Liver (tissue), 9 donors: ENCODE data around the gene CAVIN4. TPM values are rescaled to one million over a fixed set of nuclear protein-coding genes. Genes with fewer than 3 reads are reported as not detected.

ENCODE experiments used
- DNase-seq: peaks from one replicate; pipeline ENCODE4 v3.0.0-alpha.2; 2017; ENCODE audit warnings: low spot score
- H3K27ac ChIP-seq, 2 donors: one replicate each; pipeline ENCODE4 v1.7.0; 2013; ENCODE audit warnings: inconsistent platforms in 2 of 2, low read length in 2 of 2, control low read depth in 1 of 2, low read depth in 1 of 2, mild to moderate bottlenecking in 1 of 2
- H3K27me3 ChIP-seq, 4 donors: one replicate each; pipeline versions ENCODE4 v1.6.1 to v1.7.0; 2013; ENCODE audit warnings: low read length in 3 of 4, inconsistent platforms in 1 of 4, mild to moderate bottlenecking in 1 of 4, moderate library complexity in 1 of 4; ENCODE audit not compliant: control insufficient read depth in 4 of 4, insufficient read depth in 4 of 4
- H3K36me3 ChIP-seq, 4 donors: one replicate each; pipeline versions ENCODE4 v1.6.1 to v1.7.0; 2013; ENCODE audit warnings: low read length in 3 of 4, mild to moderate bottlenecking in 3 of 4, low read depth in 1 of 4, moderate library complexity in 1 of 4; ENCODE audit not compliant: control insufficient read depth in 4 of 4, insufficient read depth in 3 of 4
- H3K4me1 ChIP-seq, 4 donors: one replicate each; pipeline versions ENCODE4 v1.6.1 to v1.7.0; 2013; ENCODE audit warnings: low read length in 3 of 4, mild to moderate bottlenecking in 3 of 4, moderate library complexity in 1 of 4; ENCODE audit not compliant: control insufficient read depth in 4 of 4, insufficient read depth in 4 of 4
- H3K4me3 ChIP-seq, 3 donors: one replicate each; pipeline versions ENCODE4 v1.6.1 to v1.7.0; 2013; ENCODE audit warnings: low read length in 3 of 3, control low read depth in 1 of 3, low read depth in 1 of 3, mild to moderate bottlenecking in 1 of 3
- H3K9ac ChIP-seq, 2 donors: one replicate each; pipeline ENCODE4 v1.7.0; 2013; ENCODE audit warnings: low read length in 2 of 2, mild to moderate bottlenecking in 2 of 2, moderate library complexity in 2 of 2, control low read depth in 1 of 2, low read depth in 1 of 2
- H3K9me3 ChIP-seq, 4 donors: one replicate each; pipeline versions ENCODE4 v1.6.1 to v1.7.0; 2013; ENCODE audit warnings: low read length in 3 of 4; ENCODE audit not compliant: control insufficient read depth in 4 of 4
- EGR1 ChIP-seq, 2 donors: IDR thresholded peaks; 2 replicates each; pipeline ENCODE4 v1.6.1; 2016 to 2018; ENCODE audit warnings: antibody characterized with exemption in 2 of 2, low read depth in 2 of 2
- FOXA1 ChIP-seq: IDR thresholded peaks from 2 replicates; pipeline ENCODE4 v1.6.1; 2016; ENCODE audit warnings: antibody characterized with exemption
- FOXA2 ChIP-seq: IDR thresholded peaks from 2 replicates; pipeline ENCODE4 v1.6.1; 2016; ENCODE audit warnings: antibody characterized with exemption
- GABPA ChIP-seq, 2 donors: IDR thresholded peaks in 1 of 2; conservative IDR thresholded peaks in 1 of 2; 2 replicates each; pipeline ENCODE4 v1.6.1; 2016; ENCODE audit warnings: antibody characterized with exemption in 2 of 2, mild to moderate bottlenecking in 1 of 2, moderate library complexity in 1 of 2
- HNF4A ChIP-seq, 2 donors: conservative IDR thresholded peaks; 2 replicates each; pipeline ENCODE4 v1.6.1; 2016; ENCODE audit warnings: antibody characterized with exemption in 2 of 2, mild to moderate bottlenecking in 2 of 2
- HNF4G ChIP-seq: IDR thresholded peaks from 2 replicates; pipeline ENCODE4 v1.6.1; 2016; ENCODE audit warnings: antibody characterized with exemption
- JUND ChIP-seq, 2 donors: IDR thresholded peaks; 2 replicates each; pipeline ENCODE4 v1.6.1; 2016; ENCODE audit warnings: antibody characterized with exemption in 2 of 2
- NR2F2 ChIP-seq: IDR thresholded peaks from 2 replicates; pipeline ENCODE4 v1.6.1; 2016; ENCODE audit warnings: antibody characterized with exemption
- RAD21 ChIP-seq, 2 donors: IDR thresholded peaks; 2 replicates each; pipeline ENCODE4 v1.6.1; 2016; ENCODE audit warnings: antibody characterized with exemption in 2 of 2, mild to moderate bottlenecking in 2 of 2
- RXRA ChIP-seq, 2 donors: IDR thresholded peaks; 2 replicates each; pipeline ENCODE4 v1.6.1; 2017 to 2018; ENCODE audit warnings: antibody characterized with exemption in 2 of 2, mild to moderate bottlenecking in 1 of 2
- SP1 ChIP-seq: IDR thresholded peaks from 2 replicates; pipeline ENCODE4 v1.6.1; 2018; ENCODE audit warnings: antibody characterized with exemption, mild to moderate bottlenecking
- TAF1 ChIP-seq: conservative IDR thresholded peaks from 2 replicates; pipeline ENCODE4 v1.6.1; 2016; ENCODE audit warnings: antibody characterized with exemption, mild to moderate bottlenecking
- YY1 ChIP-seq: IDR thresholded peaks from 2 replicates; pipeline ENCODE4 v1.6.1; 2016; ENCODE audit warnings: antibody characterized with exemption, mild to moderate bottlenecking
- WGBS: extraction: QIAGEN DNeasy Blood & Tissue Kit; methylation state at CpG from one replicate; pipeline ENCODE4 v1.1.7; 2013; 5-methylcytosine and 5-hydroxymethylcytosine counted together
- polyA plus RNA-seq, 2 donors: library from polyadenylated mRNA; stranded (reverse) in 1 of 2; unstranded in 1 of 2; fragments of 200-250 nt in 1 of 2; fragments of >200 nt in 1 of 2; fragmentation: Nextera tagmentation in 1 of 2; extraction: Ambion mirVana in 1 of 2; gene quantifications; one replicate each; pipeline versions ENCODE4 v1.2.1 to v1.2.3, GENCODE V29; 2013 to 2015
- total RNA-seq, 2 donors: library from RNA; depleted of rRNA; stranded (reverse); fragments of >200 nt; gene quantifications; one replicate each; pipeline ENCODE4 v1.2.3, GENCODE V29; 2014
- TF ChIP-seq, protein P1 (sequence below): IDR thresholded peaks from 2 replicates; pipeline ENCODE4 v1.6.1; 2016; ENCODE audit warnings: antibody characterized with exemption
- TF ChIP-seq, protein P2 (sequence below): IDR thresholded peaks from 2 replicates; pipeline ENCODE4 v1.6.1; 2016; ENCODE audit warnings: antibody characterized with exemption, mild to moderate bottlenecking
- TF ChIP-seq, protein P3 (sequence below): IDR thresholded peaks from 2 replicates; pipeline ENCODE4 v1.6.1; 2016; ENCODE audit warnings: antibody characterized with exemption
- TF ChIP-seq, protein P4 (sequence below): fragments of 150-350 bp; IDR thresholded peaks from 2 replicates; pipeline ENCODE4 v1.5.1; 2017; ENCODE audit warnings: improper control_type of control experiment, low read depth, low read length; ENCODE audit not compliant: missing input control
- TF ChIP-seq, protein P5 (sequence below): IDR thresholded peaks from 2 replicates; pipeline ENCODE4 v1.6.1; 2016; ENCODE audit warnings: antibody characterized with exemption
- donor health status: healthy.
- donor health status: healthy.
- donor health status: healthy.
- donor health status: healthy.
- donor health status: healthy.

The CAVIN4 gene
- total and polyA plus RNA-seq, 4 donors = 0.05 to 0.08 (median 0.06) TPM

DNA sequence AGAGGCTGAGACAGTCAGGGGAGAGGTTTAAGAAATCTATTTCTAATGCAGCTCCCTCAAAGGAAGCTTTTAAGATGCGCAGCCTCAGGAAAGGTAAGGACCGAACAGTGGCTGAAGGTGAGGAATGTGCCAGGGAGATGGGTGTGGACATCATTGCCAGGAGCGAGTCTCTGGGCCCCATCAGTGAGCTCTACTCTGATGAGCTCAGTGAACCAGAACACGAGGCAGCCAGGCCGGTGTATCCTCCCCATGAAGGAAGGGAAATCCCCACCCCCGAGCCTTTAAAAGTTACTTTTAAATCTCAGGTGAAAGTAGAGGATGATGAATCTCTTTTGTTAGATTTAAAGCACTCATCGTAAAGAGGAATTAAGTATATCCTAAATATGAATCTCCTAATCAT lies 8.2 kb downstream of the CAVIN4 start:
- no peak overlapping the region for H3K9ac ChIP-seq
- H3K27me3 ChIP-seq = no peaks in the 10 kb centered on the region
- H3K4me3 ChIP-seq = no peak overlapping the region
- DNase-seq = no peak
- TF ChIP-seq HNF4G = no peak
- TF ChIP-seq TAF1 = no peak
- TF ChIP-seq RXRA (IDR thresholded peaks at IDR 0.05) = no peak
- TF ChIP-seq GABPA (IDR thresholded peaks at IDR 0.05 in 1 of 2, conservative IDR thresholded peaks at IDR 0.05 in 1 of 2) = no peak
- TF ChIP-seq JUND (IDR thresholded peaks at IDR 0.05) = no peak
- TF ChIP-seq FOXA2 = no peak
- no peak for TF ChIP-seq RAD21 (IDR thresholded peaks at IDR 0.05)
- TF ChIP-seq, protein P1, sequence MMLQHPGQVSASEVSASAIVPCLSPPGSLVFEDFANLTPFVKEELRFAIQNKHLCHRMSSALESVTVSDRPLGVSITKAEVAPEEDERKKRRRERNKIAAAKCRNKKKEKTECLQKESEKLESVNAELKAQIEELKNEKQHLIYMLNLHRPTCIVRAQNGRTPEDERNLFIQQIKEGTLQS = no peak
- TF ChIP-seq NR2F2 = no peak
- TF ChIP-seq SP1 = no peak
- TF ChIP-seq, protein P2, sequence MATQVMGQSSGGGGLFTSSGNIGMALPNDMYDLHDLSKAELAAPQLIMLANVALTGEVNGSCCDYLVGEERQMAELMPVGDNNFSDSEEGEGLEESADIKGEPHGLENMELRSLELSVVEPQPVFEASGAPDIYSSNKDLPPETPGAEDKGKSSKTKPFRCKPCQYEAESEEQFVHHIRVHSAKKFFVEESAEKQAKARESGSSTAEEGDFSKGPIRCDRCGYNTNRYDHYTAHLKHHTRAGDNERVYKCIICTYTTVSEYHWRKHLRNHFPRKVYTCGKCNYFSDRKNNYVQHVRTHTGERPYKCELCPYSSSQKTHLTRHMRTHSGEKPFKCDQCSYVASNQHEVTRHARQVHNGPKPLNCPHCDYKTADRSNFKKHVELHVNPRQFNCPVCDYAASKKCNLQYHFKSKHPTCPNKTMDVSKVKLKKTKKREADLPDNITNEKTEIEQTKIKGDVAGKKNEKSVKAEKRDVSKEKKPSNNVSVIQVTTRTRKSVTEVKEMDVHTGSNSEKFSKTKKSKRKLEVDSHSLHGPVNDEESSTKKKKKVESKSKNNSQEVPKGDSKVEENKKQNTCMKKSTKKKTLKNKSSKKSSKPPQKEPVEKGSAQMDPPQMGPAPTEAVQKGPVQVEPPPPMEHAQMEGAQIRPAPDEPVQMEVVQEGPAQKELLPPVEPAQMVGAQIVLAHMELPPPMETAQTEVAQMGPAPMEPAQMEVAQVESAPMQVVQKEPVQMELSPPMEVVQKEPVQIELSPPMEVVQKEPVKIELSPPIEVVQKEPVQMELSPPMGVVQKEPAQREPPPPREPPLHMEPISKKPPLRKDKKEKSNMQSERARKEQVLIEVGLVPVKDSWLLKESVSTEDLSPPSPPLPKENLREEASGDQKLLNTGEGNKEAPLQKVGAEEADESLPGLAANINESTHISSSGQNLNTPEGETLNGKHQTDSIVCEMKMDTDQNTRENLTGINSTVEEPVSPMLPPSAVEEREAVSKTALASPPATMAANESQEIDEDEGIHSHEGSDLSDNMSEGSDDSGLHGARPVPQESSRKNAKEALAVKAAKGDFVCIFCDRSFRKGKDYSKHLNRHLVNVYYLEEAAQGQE = no peak
- TF ChIP-seq, protein P3, sequence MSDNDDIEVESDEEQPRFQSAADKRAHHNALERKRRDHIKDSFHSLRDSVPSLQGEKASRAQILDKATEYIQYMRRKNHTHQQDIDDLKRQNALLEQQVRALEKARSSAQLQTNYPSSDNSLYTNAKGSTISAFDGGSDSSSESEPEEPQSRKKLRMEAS = no peak
- TF ChIP-seq YY1 = no peak
- TF ChIP-seq HNF4A (conservative IDR thresholded peaks at IDR 0.05) = no peak
- TF ChIP-seq, protein P4, sequence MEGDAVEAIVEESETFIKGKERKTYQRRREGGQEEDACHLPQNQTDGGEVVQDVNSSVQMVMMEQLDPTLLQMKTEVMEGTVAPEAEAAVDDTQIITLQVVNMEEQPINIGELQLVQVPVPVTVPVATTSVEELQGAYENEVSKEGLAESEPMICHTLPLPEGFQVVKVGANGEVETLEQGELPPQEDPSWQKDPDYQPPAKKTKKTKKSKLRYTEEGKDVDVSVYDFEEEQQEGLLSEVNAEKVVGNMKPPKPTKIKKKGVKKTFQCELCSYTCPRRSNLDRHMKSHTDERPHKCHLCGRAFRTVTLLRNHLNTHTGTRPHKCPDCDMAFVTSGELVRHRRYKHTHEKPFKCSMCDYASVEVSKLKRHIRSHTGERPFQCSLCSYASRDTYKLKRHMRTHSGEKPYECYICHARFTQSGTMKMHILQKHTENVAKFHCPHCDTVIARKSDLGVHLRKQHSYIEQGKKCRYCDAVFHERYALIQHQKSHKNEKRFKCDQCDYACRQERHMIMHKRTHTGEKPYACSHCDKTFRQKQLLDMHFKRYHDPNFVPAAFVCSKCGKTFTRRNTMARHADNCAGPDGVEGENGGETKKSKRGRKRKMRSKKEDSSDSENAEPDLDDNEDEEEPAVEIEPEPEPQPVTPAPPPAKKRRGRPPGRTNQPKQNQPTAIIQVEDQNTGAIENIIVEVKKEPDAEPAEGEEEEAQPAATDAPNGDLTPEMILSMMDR = no peak
- no peak for TF ChIP-seq FOXA1
- TF ChIP-seq, protein P5, sequence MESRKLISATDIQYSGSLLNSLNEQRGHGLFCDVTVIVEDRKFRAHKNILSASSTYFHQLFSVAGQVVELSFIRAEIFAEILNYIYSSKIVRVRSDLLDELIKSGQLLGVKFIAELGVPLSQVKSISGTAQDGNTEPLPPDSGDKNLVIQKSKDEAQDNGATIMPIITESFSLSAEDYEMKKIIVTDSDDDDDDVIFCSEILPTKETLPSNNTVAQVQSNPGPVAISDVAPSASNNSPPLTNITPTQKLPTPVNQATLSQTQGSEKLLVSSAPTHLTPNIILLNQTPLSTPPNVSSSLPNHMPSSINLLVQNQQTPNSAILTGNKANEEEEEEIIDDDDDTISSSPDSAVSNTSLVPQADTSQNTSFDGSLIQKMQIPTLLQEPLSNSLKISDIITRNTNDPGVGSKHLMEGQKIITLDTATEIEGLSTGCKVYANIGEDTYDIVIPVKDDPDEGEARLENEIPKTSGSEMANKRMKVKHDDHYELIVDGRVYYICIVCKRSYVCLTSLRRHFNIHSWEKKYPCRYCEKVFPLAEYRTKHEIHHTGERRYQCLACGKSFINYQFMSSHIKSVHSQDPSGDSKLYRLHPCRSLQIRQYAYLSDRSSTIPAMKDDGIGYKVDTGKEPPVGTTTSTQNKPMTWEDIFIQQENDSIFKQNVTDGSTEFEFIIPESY = no peak
- no peak for TF ChIP-seq EGR1 (IDR thresholded peaks at IDR 0.05; ENCODE audit: low read depth in 2 of 2)
- no peaks in the 10 kb centered on the region for H3K4me1 ChIP-seq
- H3K36me3 ChIP-seq = no peaks in the 10 kb centered on the region
- H3K9me3 ChIP-seq = no peaks in the 10 kb centered on the region
- no peak overlapping the region for H3K27ac ChIP-seq
- WGBS = 94% methylated on average over 7 of the region's 7 CpGs
